ENCODE results near the gene SYCE1L. TPM values are rescaled to one million over a fixed set of nuclear protein-coding genes. Genes with fewer than 3 reads are reported as not detected.

The SYCE1L gene
- total and polyA plus RNA-seq, 2 of the 4 experiments (the other 2 are of a cell fraction), result 0.10 TPM; not detected in 1

DNA sequence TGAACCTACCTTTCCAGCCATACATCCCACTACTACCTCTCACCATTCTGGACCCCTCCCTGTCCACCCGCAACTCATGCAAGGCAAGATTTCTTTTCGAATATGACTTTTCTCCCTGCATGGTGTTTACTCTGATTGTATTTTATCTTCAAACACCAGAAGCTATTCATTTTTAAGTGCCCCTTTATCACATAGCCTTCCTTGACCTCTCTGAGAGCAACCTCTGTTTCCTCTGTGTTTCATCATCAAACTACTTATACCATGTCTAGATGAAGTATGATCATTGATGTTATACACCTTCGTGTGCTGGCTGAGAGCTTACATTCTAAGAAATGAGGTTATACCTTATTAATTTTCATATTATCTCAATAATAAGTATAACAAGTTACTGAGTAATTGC lies 31.8 kb downstream of the SYCE1L start:
- H2AFZ ChIP-seq (replicated peaks; ENCODE audit: low read length, poor library complexity), result no peak overlapping the region
- peaks cover 8% of the 10 kb centered on the region for H3K27me3 ChIP-seq (ENCODE audit: control insufficient read depth, insufficient read depth, low read length)
- TF ChIP-seq, protein P1, sequence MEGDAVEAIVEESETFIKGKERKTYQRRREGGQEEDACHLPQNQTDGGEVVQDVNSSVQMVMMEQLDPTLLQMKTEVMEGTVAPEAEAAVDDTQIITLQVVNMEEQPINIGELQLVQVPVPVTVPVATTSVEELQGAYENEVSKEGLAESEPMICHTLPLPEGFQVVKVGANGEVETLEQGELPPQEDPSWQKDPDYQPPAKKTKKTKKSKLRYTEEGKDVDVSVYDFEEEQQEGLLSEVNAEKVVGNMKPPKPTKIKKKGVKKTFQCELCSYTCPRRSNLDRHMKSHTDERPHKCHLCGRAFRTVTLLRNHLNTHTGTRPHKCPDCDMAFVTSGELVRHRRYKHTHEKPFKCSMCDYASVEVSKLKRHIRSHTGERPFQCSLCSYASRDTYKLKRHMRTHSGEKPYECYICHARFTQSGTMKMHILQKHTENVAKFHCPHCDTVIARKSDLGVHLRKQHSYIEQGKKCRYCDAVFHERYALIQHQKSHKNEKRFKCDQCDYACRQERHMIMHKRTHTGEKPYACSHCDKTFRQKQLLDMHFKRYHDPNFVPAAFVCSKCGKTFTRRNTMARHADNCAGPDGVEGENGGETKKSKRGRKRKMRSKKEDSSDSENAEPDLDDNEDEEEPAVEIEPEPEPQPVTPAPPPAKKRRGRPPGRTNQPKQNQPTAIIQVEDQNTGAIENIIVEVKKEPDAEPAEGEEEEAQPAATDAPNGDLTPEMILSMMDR (conservative IDR thresholded peaks at IDR 0.05; ENCODE audit: low read depth, low read length), result no peak
- TF ChIP-seq, protein P2, sequence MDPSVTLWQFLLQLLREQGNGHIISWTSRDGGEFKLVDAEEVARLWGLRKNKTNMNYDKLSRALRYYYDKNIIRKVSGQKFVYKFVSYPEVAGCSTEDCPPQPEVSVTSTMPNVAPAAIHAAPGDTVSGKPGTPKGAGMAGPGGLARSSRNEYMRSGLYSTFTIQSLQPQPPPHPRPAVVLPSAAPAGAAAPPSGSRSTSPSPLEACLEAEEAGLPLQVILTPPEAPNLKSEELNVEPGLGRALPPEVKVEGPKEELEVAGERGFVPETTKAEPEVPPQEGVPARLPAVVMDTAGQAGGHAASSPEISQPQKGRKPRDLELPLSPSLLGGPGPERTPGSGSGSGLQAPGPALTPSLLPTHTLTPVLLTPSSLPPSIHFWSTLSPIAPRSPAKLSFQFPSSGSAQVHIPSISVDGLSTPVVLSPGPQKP (IDR thresholded peaks at IDR 0.05; ENCODE audit: borderline replicate concordance, low read depth, low read length), result no peak
- TF ChIP-seq RFX5 (IDR thresholded peaks at IDR 0.05; ENCODE audit: low read depth, low read length) (no peak), SMC3 (IDR thresholded peaks at IDR 0.05; ENCODE audit: low read depth, low read length) (no peak), FOS (IDR thresholded peaks at IDR 0.05; ENCODE audit: low read depth, low read length) (no peak), POLR2A (IDR thresholded peaks at IDR 0.05; ENCODE audit: low read depth, low read length) (no peak)
- no peak overlapping the region for H3K4me3 ChIP-seq (ENCODE audit: insufficient read depth, low read depth, low read length)
- H3K79me1 ChIP-seq (ENCODE audit: low read depth in 1 of 2, low read length in 2 of 2), result no peaks in the 10 kb centered on the region
- H3K9me3 ChIP-seq (ENCODE audit: control insufficient read depth, insufficient read depth, low read length), result no peaks in the 10 kb centered on the region
- no peak overlapping the region for H2AK9ac ChIP-seq (replicated peaks; ENCODE audit: low read depth, low read length, poor library complexity)
- no peak overlapping the region for H2BK120ac ChIP-seq (ENCODE audit: low read depth, low read length)
- H4K20me1 ChIP-seq (ENCODE audit: insufficient read depth, low read length), result no peaks in the 10 kb centered on the region
- POLR2A ChIA-PET (ENCODE audit: unreplicated experiment), result no interaction called here
- no peak overlapping the region for H2BK15ac ChIP-seq (ENCODE audit: low read depth, low read length)
- no peak overlapping the region for H3K18ac ChIP-seq (ENCODE audit: low read depth, low read length)
- no peak overlapping the region for H3K9ac ChIP-seq (ENCODE audit: low read depth, low read length)
- H3K36me3 ChIP-seq (ENCODE audit: control insufficient read depth, insufficient read depth, low read length), result no peaks in the 10 kb centered on the region
- no peak overlapping the region for H3K56ac ChIP-seq (ENCODE audit: extremely low read depth, insufficient read depth, low read length)
- no peak overlapping the region for H4K5ac ChIP-seq (ENCODE audit: low read depth, low read length)
- no peak overlapping the region for H3K27ac ChIP-seq (ENCODE audit: insufficient read depth, low read length)
- dilution Hi-C loops (cut with HindIII; ENCODE audit: low sequenced_read_pairs, unreplicated experiment), result loop anchor here (25.0 kb wide), 1 partner anchor 356 kb away; no protein-coding TSS in a partner anchor
- H4K8ac ChIP-seq (ENCODE audit: low read depth in 2 of 2, low read length in 2 of 2), result no peak overlapping the region
- H3K9me1 ChIP-seq (ENCODE audit: insufficient read depth, low read length), result no peaks in the 10 kb centered on the region
- H3K4me1 ChIP-seq (ENCODE audit: control insufficient read depth, insufficient read depth, low read length), result no peaks in the 10 kb centered on the region
- in situ Hi-C loops (cut with MboI; ENCODE audit: low sequenced_read_pairs), result loop anchor here (25.0 kb wide), 1 partner anchor 781 kb away; the partner anchor contains the start of gene CLEC3A
- no CpG with 5 or more reads among the region's 3 CpGs for WGBS, 2 experiments (ENCODE audit: extremely low coverage in 2 of 2, insufficient read length in 1 of 2)
- ATAC-seq (ENCODE audit: low read depth), result no peak
- CTCF ChIA-PET, result no interaction called here
- BruUV-seq (replicated peaks), result no TSS peak
- no peak for DNase-seq
- H3K4me2 ChIP-seq (ENCODE audit: low read depth, low read length), result no peak overlapping the region
- H3K4ac ChIP-seq (ENCODE audit: low read depth, low read length), result no peak overlapping the region
- H4K91ac ChIP-seq (ENCODE audit: insufficient read depth, low read depth, low read length), result no peak overlapping the region
- no peak overlapping the region for H2AK5ac ChIP-seq (ENCODE audit: low read depth, low read length)
- H3K23ac ChIP-seq (ENCODE audit: low read depth, low read length), result no peak overlapping the region
- H3K14ac ChIP-seq (replicated peaks; ENCODE audit: low read depth, low read length), result no peak overlapping the region
- H2BK5ac ChIP-seq (ENCODE audit: low read depth, low read length, poor library complexity, severe bottlenecking), result no peak overlapping the region
- no peak overlapping the region for H2BK20ac ChIP-seq (ENCODE audit: low read depth, low read length)
- intact Hi-C loops (cut with micrococcal nuclease), result loop anchor here (10.0 kb wide), 1 partner anchor 744 kb away; no protein-coding TSS in a partner anchor

Data from IMR-90 (cell line).